Heart right ventricle (tissue), 16 donors: ENCODE measurements around the gene MS4A2. TPM values are rescaled to one million over a fixed set of nuclear protein-coding genes. Genes with fewer than 3 reads are reported as not detected.

Source experiments
- ATAC-seq, 8 donors: fragments of 200-7000 bp; cut with Tn5 transposase; one replicate each; pipeline ENCODE4 v1.9.1; 2020; ENCODE audit warnings: mild to moderate bottlenecking in 8 of 8, moderate library complexity in 8 of 8, moderate number of reproducible peaks in 1 of 8
- DNase-seq, 2 donors: peaks; one replicate each; pipeline ENCODE4 v3.0.0-alpha.2; 2020
- H3K27ac ChIP-seq, 10 donors: fragments of 200-600 bp; sonication (generic) in 2 of 10; one replicate each; pipeline versions ENCODE4 v1.5.0 to v1.8.0; 2020 to 2022; ENCODE audit warnings: mild to moderate bottlenecking in 3 of 10
- H3K27me3 ChIP-seq, 7 donors: fragments of 200-600 bp; one replicate each; pipeline ENCODE4 v1.8.0; 2021 to 2022; ENCODE audit warnings: mild to moderate bottlenecking in 2 of 7
- H3K36me3 ChIP-seq, 9 donors: fragments of 200-600 bp; sonication (generic) in 1 of 9; one replicate each; pipeline versions ENCODE4 v1.5.0 to v1.8.0; 2020 to 2022; ENCODE audit warnings: mild to moderate bottlenecking in 2 of 9
- H3K4me1 ChIP-seq, 9 donors: fragments of 200-600 bp; sonication (generic) in 1 of 9; one replicate each; pipeline versions ENCODE4 v1.5.0 to v1.8.0; 2020 to 2022; ENCODE audit warnings: mild to moderate bottlenecking in 4 of 9
- H3K4me3 ChIP-seq, 10 donors: fragments of 200-600 bp; sonication (generic) in 2 of 10; one replicate each; pipeline versions ENCODE4 v1.5.0 to v1.8.0; 2020 to 2022; ENCODE audit warnings: mild to moderate bottlenecking in 7 of 10, moderate library complexity in 2 of 10
- H3K9me3 ChIP-seq, 11 donors: fragments of 200-600 bp in 10 of 11; sonication (generic) in 2 of 11; one replicate each; pipeline versions ENCODE4 v1.5.0 to v1.8.0; 2013 to 2022; ENCODE audit warnings: mild to moderate bottlenecking in 2 of 11, control low read depth in 1 of 11, moderate library complexity in 1 of 11
- CTCF ChIP-seq, 9 donors: fragments of 200-600 bp; sonication (generic) in 2 of 9; IDR thresholded peaks; one replicate each; pipeline versions ENCODE4 v1.5.0 to v1.8.0; 2021 to 2022; ENCODE audit warnings: antibody characterized with exemption in 9 of 9, mild to moderate bottlenecking in 5 of 9, moderate library complexity in 1 of 9
- WGBS, 2 donors: extraction: QIAGEN DNeasy Blood & Tissue Kit; methylation state at CpG; one replicate each; pipeline ENCODE4 v1.1.7; 2013; ENCODE audit warnings: inconsistent platforms in 1 of 2; 5-methylcytosine and 5-hydroxymethylcytosine counted together
- intact Hi-C, 10 donors: fragments of 100-400 bp; cut with DNase I; formaldehyde crosslinking; loops; one replicate each; pipeline versions ENCODE4 v1.11.1 to v1.14.2; 2022
- polyA plus RNA-seq, 2 donors: library from polyadenylated mRNA; stranded (reverse); fragments of 200-250 nt; gene quantifications; one replicate each; pipeline ENCODE4 v1.2.3, GENCODE V29; 2013
- total RNA-seq, 10 donors: library from RNA; stranded (reverse); fragmentation: NEBNext Ultra II Directional in 3 of 10; extraction: Animal tissue kit (Norgen Biotek cat#: 25700) in 3 of 10; gene quantifications; one replicate each; pipeline versions ENCODE4 v1.2.1 to v1.2.4, GENCODE V29; 2021 to 2023
- donor health status: Arrhythmogenic right ventricular cardiomyopathy.
- donor health status: ischemic (EF 13 %, LVEDD 7.1; RV severe dilation, severe dysfunction).
- donor health status: healthy with polysubstance abuse.
- donor health status: DM: no; HTN: yes; CAD: no.
- donor health status: DM: no; HTN: no; CAD: no.
- donor health status: ischemic (EF 25% LVEDD 6.9; RV normal size, moderate dysfunction).
- donor health status: ischemic (EF 25% LVEDD 5.7; RV mildly dilated, moderate dysfunction).
- donor health status: healthy.
- donor health status: DM: yes; HTN: yes; CAD: no.
- donor health status: Ischemic cardiomyopathy.
- donor health status: ischemic (EF 35%, LVEDD 5.7; RV mildly dilated, moderate dysfunction).
- donor health status: nonischemic (EF 11% LVEDD 7.7; RV severe dilation, severe dysfunction).
- donor health status: DM: yes; HTN: yes; CAD: no.
- donor health status: PGD.
- donor health status: ischemic (EF 29% LVEDD 5.4; RV normal size, mild dysfunction).
- donor health status: nonischemic (EF 23%, LVEDD 6.1; RV moderate dilation, normal function).

Gene MS4A2
- total and polyA plus RNA-seq, 12 donors, result 0.06 to 0.79 (median 0.43) TPM; not detected in 4

GRCh38 chr11:60131912-60132311, 43.4 kb downstream of the MS4A2 start:
- Histone ChIP-seq H3K27ac (no peak overlapping the region), H3K4me3 (no peak overlapping the region), H3K36me3 (no peaks in the 10 kb centered on the region), H3K27me3 (no peaks in the 10 kb centered on the region), H3K9me3 (peaks cover 0 to 15% (median 0%) of the 10 kb centered on the region in 11 donors), H3K4me1 (no peaks in the 10 kb centered on the region)
- DNase-seq, result no peak
- TF ChIP-seq CTCF (IDR thresholded peaks at IDR 0.05), result no peak
- WGBS, 2 donors, result 73 to 83% methylated on average over 3 of the region's 3 CpGs
- no peak for ATAC-seq
- intact Hi-C loops, result loop anchor here in 6 of 10 donors (2.0 to 10.0 kb wide), 5 partner anchors 297 to 310 kb away; no protein-coding TSS in a partner anchor

- H3K27ac ChIP-seq, result no peak overlapping the region
- TF ChIP-seq CTCF (IDR thresholded peaks at IDR 0.05), result no peak
- H3K4me1 ChIP-seq, result no peaks in the 10 kb centered on the region
- H3K36me3 ChIP-seq, result no peaks in the 10 kb centered on the region
- no peak for DNase-seq
- intact Hi-C loops, result loop anchor here in 4 of 10 donors (5.0 to 10.0 kb wide), 4 partner anchors 299 to 312 kb away; no protein-coding TSS in a partner anchor
- 26 to 31% methylated on average over 1 of the region's 1 CpG for WGBS, 2 donors
- no peaks in the 10 kb centered on the region for H3K27me3 ChIP-seq
- no peak for ATAC-seq
- peaks cover 0 to 22% (median 5%) of the 10 kb centered on the region in 11 donors for H3K9me3 ChIP-seq
- H3K4me3 ChIP-seq, result no peak overlapping the region
Observed at GRCh38 chr11:60133917-60134316, 45.5 kb downstream of the MS4A2 start.

- intact Hi-C loops, result no loop called here
- DNase-seq (no peak), ATAC-seq (no peak)
- Histone ChIP-seq H3K27ac (no peak overlapping the region), H3K4me3 (no peak overlapping the region), H3K4me1 (no peaks in the 10 kb centered on the region), H3K27me3 (no peaks in the 10 kb centered on the region), H3K9me3 (no peaks in the 10 kb centered on the region), H3K36me3 (no peaks in the 10 kb centered on the region)
- WGBS, 2 donors, result 90 to 93% methylated on average over 3 of the region's 3 CpGs
- no peak for TF ChIP-seq CTCF (IDR thresholded peaks at IDR 0.05)
Observed at GRCh38 chr11:60143768-60144167, 55.3 kb downstream of the MS4A2 start.

GRCh38 chr11:60145677-60146076, 57.2 kb downstream of the MS4A2 start:
- H3K36me3 ChIP-seq, result no peaks in the 10 kb centered on the region
- intact Hi-C loops, result no loop called here
- H3K4me1 ChIP-seq, result no peaks in the 10 kb centered on the region
- H3K4me3 ChIP-seq, result no peak overlapping the region
- H3K27ac ChIP-seq, result no peak overlapping the region
- no peak for ATAC-seq
- no peak for TF ChIP-seq CTCF (IDR thresholded peaks at IDR 0.05)
- H3K27me3 ChIP-seq, result no peaks in the 10 kb centered on the region
- DNase-seq, result no peak
- no peaks in the 10 kb centered on the region for H3K9me3 ChIP-seq
- 89 to 91% methylated on average over 3 of the region's 3 CpGs for WGBS, 2 donors

Other genes starting within 250 kb of the MS4A2 start
- gene CBLIF, start 243.2 kb upstream of the MS4A2 start, total RNA-seq, result not detected
- gene CBLIF, start 243.2 kb upstream of the MS4A2 start, polyA plus RNA-seq, result not detected
- gene TCN1, start 222.2 kb upstream of the MS4A2 start, total RNA-seq, result 1 to 10 TPM in 1 of 10 donors, under 1 TPM in 1, not detected in 8; 0.18 to 1.2 TPM
- under 1 TPM in 1 of 2 donors, not detected in 1; 0.32 TPM for gene TCN1, start 222.2 kb upstream of the MS4A2 start, polyA plus RNA-seq
- not detected for gene OOSP3, start 209.9 kb upstream of the MS4A2 start, total RNA-seq
- gene OOSP3, start 209.9 kb upstream of the MS4A2 start, polyA plus RNA-seq, result not detected
- not detected for gene OOSP1, start 150.2 kb upstream of the MS4A2 start, total RNA-seq
- gene OOSP1, start 150.2 kb upstream of the MS4A2 start, polyA plus RNA-seq, result not detected
- not detected for gene OOSP4A, start 124.6 kb upstream of the MS4A2 start, total RNA-seq
- not detected for gene OOSP4A, start 124.6 kb upstream of the MS4A2 start, polyA plus RNA-seq
- not detected for gene OOSP4B, start 71.5 kb upstream of the MS4A2 start, total RNA-seq
- not detected for gene OOSP4B, start 71.5 kb upstream of the MS4A2 start, polyA plus RNA-seq
- not detected for gene OOSP2, start 48.3 kb upstream of the MS4A2 start, total RNA-seq
- gene OOSP2, start 48.3 kb upstream of the MS4A2 start, polyA plus RNA-seq, result not detected
- under 1 TPM in 1 of 10 donors, not detected in 9; 0.25 TPM for gene MS4A3, start 32.0 kb upstream of the MS4A2 start, total RNA-seq
- gene MS4A3, start 32.0 kb upstream of the MS4A2 start, polyA plus RNA-seq, result not detected
- gene MS4A6A, start 94.4 kb downstream of the MS4A2 start, total RNA-seq, result 100 to 1,000 TPM in 1 of 10 donors, 10 to 100 TPM in 7, 1 to 10 TPM in 2; 7.9 to 168 (median 18.6) TPM
- 10 to 100 TPM; 21.5 to 25.6 TPM for gene MS4A6A, start 94.4 kb downstream of the MS4A2 start, polyA plus RNA-seq
- gene MS4A4E, start 154.5 kb downstream of the MS4A2 start, total RNA-seq, result 1 to 10 TPM in 3 of 10 donors, under 1 TPM in 4, not detected in 3; 0.28 to 3.0 (median 0.82) TPM
- gene MS4A4E, start 154.5 kb downstream of the MS4A2 start, polyA plus RNA-seq, result 1 to 10 TPM in 1 of 2 donors, under 1 TPM in 1; 0.26 to 1.6 TPM
- 10 to 100 TPM in 4 of 10 donors, 1 to 10 TPM in 6; 2.2 to 31.6 (median 6.9) TPM for gene MS4A4A, start 192.0 kb downstream of the MS4A2 start, total RNA-seq
- gene MS4A4A, start 192.0 kb downstream of the MS4A2 start, polyA plus RNA-seq, result 1 to 10 TPM; 8.9 to 9.2 TPM
- under 1 TPM in 1 of 10 donors, not detected in 9; 0.62 TPM for gene MS4A6E, start 238.6 kb downstream of the MS4A2 start, total RNA-seq
- gene MS4A6E, start 238.6 kb downstream of the MS4A2 start, polyA plus RNA-seq, result under 1 TPM in 1 of 2 donors, not detected in 1; 0.28 TPM